Measurements from ENCODE around the gene CCDC91.

The CCDC91 gene

DNA sequence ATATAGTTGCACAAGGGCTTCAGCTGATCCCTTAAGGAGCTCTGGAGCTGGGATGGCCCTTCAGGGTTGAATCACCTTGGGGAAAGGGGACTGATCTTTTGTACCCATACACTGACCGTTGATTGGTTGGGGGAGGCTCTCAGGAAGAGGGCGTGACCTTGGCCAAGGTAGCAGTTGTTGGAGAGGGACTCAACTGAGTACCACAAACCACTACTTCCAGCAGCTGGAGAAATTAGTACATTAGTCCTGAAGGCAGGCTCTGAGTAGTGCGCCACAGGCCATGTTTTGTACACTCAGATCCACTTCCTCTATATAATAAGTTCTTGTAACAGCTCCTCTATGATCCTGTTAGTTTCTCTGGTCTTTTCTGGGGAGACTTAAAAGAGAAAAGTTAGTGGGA lies 317.6 kb downstream of the CCDC91 start:
- Histone ChIP-seq H2BK120ac (ENCODE audit: low read depth, low read length) (no peak overlapping the region), H3K36me3 (ENCODE audit: control insufficient read depth in 1 of 2, insufficient read depth in 2 of 2, low read depth in 1 of 2, low read length in 2 of 2) (no peaks in the 10 kb centered on the region), H3K9ac (ENCODE audit: low read length) (no peak overlapping the region), H3K9me3 (ENCODE audit: control insufficient read depth, low read length) (no peaks in the 10 kb centered on the region), H3K14ac (ENCODE audit: low read length in 2 of 2) (no peak overlapping the region), H3K27me3 (ENCODE audit: control insufficient read depth in 1 of 2, insufficient read depth in 1 of 2, low read length in 2 of 2) (no peaks in the 10 kb centered on the region), H4K91ac (ENCODE audit: low read length) (peak overlapping the region; percentile 61), H3K4me1 (ENCODE audit: control insufficient read depth, insufficient read depth, low read depth, low read length) (peaks cover 3% of the 10 kb centered on the region), H2AK5ac (ENCODE audit: low read length, severe bottlenecking) (peak overlapping the region; percentile 91), H4K8ac (ENCODE audit: low read length) (peak overlapping the region; percentile 41), H3K79me1 (replicated peaks; ENCODE audit: low read length, poor library complexity, severe bottlenecking) (no peaks in the 10 kb centered on the region), H2BK12ac (ENCODE audit: low read length in 2 of 2) (no peak overlapping the region), H3K4me3 (ENCODE audit: insufficient read depth in 1 of 2, low read depth in 1 of 2, low read length in 2 of 2) (no peak overlapping the region), H2BK5ac (ENCODE audit: low read depth, low read length, poor library complexity, severe bottlenecking) (no peak overlapping the region), H2AFZ (ENCODE audit: low read depth, low read length) (no peak overlapping the region), H3K18ac (ENCODE audit: low read depth in 1 of 2, low read length in 2 of 2) (no peak overlapping the region), H3K27ac (ENCODE audit: low read length, poor library complexity, severe bottlenecking) (peak overlapping the region; percentile 39), H3K23ac (ENCODE audit: low read length in 2 of 2) (no peak overlapping the region), H3K4me2 (ENCODE audit: low read length, poor library complexity, severe bottlenecking) (no peak overlapping the region), H2BK15ac (ENCODE audit: low read depth, poor library complexity, severe bottlenecking) (no peak overlapping the region), H3K4ac (ENCODE audit: low read depth in 1 of 2, low read length in 2 of 2) (no peak overlapping the region)
- DNase-seq: no peak
- 95% methylated on average over 2 of the region's 3 CpGs for WGBS

- Histone ChIP-seq H3K27ac (ENCODE audit: low read length, poor library complexity, severe bottlenecking) (no peak overlapping the region), H3K27me3 (ENCODE audit: control insufficient read depth in 1 of 2, insufficient read depth in 1 of 2, low read length in 2 of 2) (no peaks in the 10 kb centered on the region), H3K14ac (ENCODE audit: low read length in 2 of 2) (no peak overlapping the region)
Observed at GRCh38 chr12:28512406-28512805, 322.1 kb downstream of the CCDC91 start.

DNA sequence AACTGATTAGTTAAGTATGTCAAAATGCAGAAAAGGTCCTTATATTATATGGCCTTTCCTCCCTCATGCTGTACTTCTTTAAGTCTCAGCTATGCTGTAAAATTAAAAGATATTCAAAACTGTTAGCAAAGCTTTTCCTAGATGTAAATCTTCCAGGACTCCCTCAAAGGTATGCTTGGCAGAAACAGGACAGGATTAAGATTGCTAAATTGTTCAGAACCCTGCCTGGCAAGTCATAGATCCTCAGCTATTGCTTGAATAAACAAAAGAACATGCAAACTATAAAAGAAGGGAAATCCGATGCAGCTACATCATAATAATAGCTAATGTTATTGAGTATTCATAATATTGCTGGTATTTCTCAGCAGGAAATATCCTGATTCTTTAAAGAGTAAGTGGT lies 322.6 kb downstream of the CCDC91 start:
- H3K4me1 ChIP-seq (ENCODE audit: control insufficient read depth, insufficient read depth, low read depth, low read length): peaks cover under 1% of the 10 kb centered on the region
- H3K9ac ChIP-seq (ENCODE audit: low read length): no peak overlapping the region
- no peak overlapping the region for H3K4ac ChIP-seq (ENCODE audit: low read depth in 1 of 2, low read length in 2 of 2)
- no peak overlapping the region for H2AFZ ChIP-seq (ENCODE audit: low read depth, low read length)
- H3K27me3 ChIP-seq (ENCODE audit: control insufficient read depth in 1 of 2, insufficient read depth in 1 of 2, low read length in 2 of 2): no peaks in the 10 kb centered on the region
- no peak overlapping the region for H2BK120ac ChIP-seq (ENCODE audit: low read depth, low read length)
- no peak overlapping the region for H2BK12ac ChIP-seq (ENCODE audit: low read length in 2 of 2)
- no peak overlapping the region for H3K23ac ChIP-seq (ENCODE audit: low read length in 2 of 2)
- H2AK5ac ChIP-seq (ENCODE audit: low read length, severe bottlenecking): no peak overlapping the region
- no peak overlapping the region for H3K4me3 ChIP-seq (ENCODE audit: insufficient read depth in 1 of 2, low read depth in 1 of 2, low read length in 2 of 2)
- no peak for DNase-seq
- H2BK15ac ChIP-seq (ENCODE audit: low read depth, poor library complexity, severe bottlenecking): no peak overlapping the region
- H2BK5ac ChIP-seq (ENCODE audit: low read depth, low read length, poor library complexity, severe bottlenecking): no peak overlapping the region
- H3K27ac ChIP-seq (ENCODE audit: low read length, poor library complexity, severe bottlenecking): no peak overlapping the region
- no peak overlapping the region for H4K91ac ChIP-seq (ENCODE audit: low read length)
- peaks cover 7% of the 10 kb centered on the region for H3K9me3 ChIP-seq (ENCODE audit: control insufficient read depth, low read length)
- no peak overlapping the region for H4K8ac ChIP-seq (ENCODE audit: low read length)
- no peak overlapping the region for H3K14ac ChIP-seq (ENCODE audit: low read length in 2 of 2)
- H3K36me3 ChIP-seq (ENCODE audit: control insufficient read depth in 1 of 2, insufficient read depth in 2 of 2, low read depth in 1 of 2, low read length in 2 of 2): no peaks in the 10 kb centered on the region
- no peak overlapping the region for H3K18ac ChIP-seq (ENCODE audit: low read depth in 1 of 2, low read length in 2 of 2)
- H3K4me2 ChIP-seq (ENCODE audit: low read length, poor library complexity, severe bottlenecking): no peak overlapping the region
- no CpG with 5 or more reads among the region's 1 CpG for WGBS
- peaks cover 2% of the 10 kb centered on the region for H3K79me1 ChIP-seq (replicated peaks; ENCODE audit: low read length, poor library complexity, severe bottlenecking)

More at GRCh38 chr12:28512406-28512805, 322.1 kb downstream of the CCDC91 start:
- H2BK5ac ChIP-seq (ENCODE audit: low read depth, low read length, poor library complexity, severe bottlenecking): no peak overlapping the region
- no peak overlapping the region for H3K4me2 ChIP-seq (ENCODE audit: low read length, poor library complexity, severe bottlenecking)
- no peak overlapping the region for H2AK5ac ChIP-seq (ENCODE audit: low read length, severe bottlenecking)
- H4K91ac ChIP-seq (ENCODE audit: low read length): no peak overlapping the region
- H3K18ac ChIP-seq (ENCODE audit: low read depth in 1 of 2, low read length in 2 of 2): no peak overlapping the region
- no peak overlapping the region for H2BK15ac ChIP-seq (ENCODE audit: low read depth, poor library complexity, severe bottlenecking)
- 79% methylated on average over 5 of the region's 6 CpGs for WGBS
- no peak overlapping the region for H3K9ac ChIP-seq (ENCODE audit: low read length)
- H3K36me3 ChIP-seq (ENCODE audit: control insufficient read depth in 1 of 2, insufficient read depth in 2 of 2, low read depth in 1 of 2, low read length in 2 of 2): no peaks in the 10 kb centered on the region
- no peak overlapping the region for H3K23ac ChIP-seq (ENCODE audit: low read length in 2 of 2)
- peaks cover 7% of the 10 kb centered on the region for H3K9me3 ChIP-seq (ENCODE audit: control insufficient read depth, low read length)
- H2BK12ac ChIP-seq (ENCODE audit: low read length in 2 of 2): no peak overlapping the region
- H3K4me3 ChIP-seq (ENCODE audit: insufficient read depth in 1 of 2, low read depth in 1 of 2, low read length in 2 of 2): no peak overlapping the region
- H2AFZ ChIP-seq (ENCODE audit: low read depth, low read length): no peak overlapping the region
- peaks cover 2% of the 10 kb centered on the region for H3K79me1 ChIP-seq (replicated peaks; ENCODE audit: low read length, poor library complexity, severe bottlenecking)
- H4K8ac ChIP-seq (ENCODE audit: low read length): no peak overlapping the region
- no peak overlapping the region for H2BK120ac ChIP-seq (ENCODE audit: low read depth, low read length)
- DNase-seq: no peak
- H3K4ac ChIP-seq (ENCODE audit: low read depth in 1 of 2, low read length in 2 of 2): no peak overlapping the region
- H3K4me1 ChIP-seq (ENCODE audit: control insufficient read depth, insufficient read depth, low read depth, low read length): peaks cover 3% of the 10 kb centered on the region

DNA sequence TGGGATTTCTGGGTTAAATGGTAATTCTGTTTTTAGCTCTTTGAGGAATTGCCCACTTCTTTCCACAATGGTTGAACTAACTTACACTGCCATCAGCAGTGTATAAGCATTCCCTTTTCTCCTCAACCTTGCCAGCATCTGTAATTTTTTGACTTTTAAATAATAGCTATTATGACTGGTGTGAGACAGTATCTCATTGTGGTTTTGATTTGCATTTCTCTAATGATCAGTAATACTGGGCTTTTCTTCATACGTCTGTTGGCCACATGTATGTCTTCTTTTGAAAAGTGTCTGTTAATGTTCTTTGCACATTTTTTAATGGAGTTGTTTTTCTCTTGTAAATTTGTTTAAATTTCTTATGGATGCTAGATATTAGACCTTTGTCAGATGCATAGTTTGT lies 323.7 kb downstream of the CCDC91 start:
- no peak overlapping the region for H3K4me2 ChIP-seq (ENCODE audit: low read length, poor library complexity, severe bottlenecking)
- H2BK15ac ChIP-seq (ENCODE audit: low read depth, poor library complexity, severe bottlenecking): no peak overlapping the region
- WGBS: 100% methylated on average over 1 of the region's 1 CpG
- no peak overlapping the region for H3K4ac ChIP-seq (ENCODE audit: low read depth in 1 of 2, low read length in 2 of 2)
- H3K4me1 ChIP-seq (ENCODE audit: control insufficient read depth, insufficient read depth, low read depth, low read length): no peaks in the 10 kb centered on the region
- H3K14ac ChIP-seq (ENCODE audit: low read length in 2 of 2): no peak overlapping the region
- no peak overlapping the region for H4K8ac ChIP-seq (ENCODE audit: low read length)
- H4K91ac ChIP-seq (ENCODE audit: low read length): no peak overlapping the region
- H2BK12ac ChIP-seq (ENCODE audit: low read length in 2 of 2): no peak overlapping the region
- no peak overlapping the region for H3K9ac ChIP-seq (ENCODE audit: low read length)
- no peak overlapping the region for H3K27ac ChIP-seq (ENCODE audit: low read length, poor library complexity, severe bottlenecking)
- H3K27me3 ChIP-seq (ENCODE audit: control insufficient read depth in 1 of 2, insufficient read depth in 1 of 2, low read length in 2 of 2): no peaks in the 10 kb centered on the region
- H3K23ac ChIP-seq (ENCODE audit: low read length in 2 of 2): no peak overlapping the region
- no peak overlapping the region for H2AFZ ChIP-seq (ENCODE audit: low read depth, low read length)
- peaks cover 2% of the 10 kb centered on the region for H3K79me1 ChIP-seq (replicated peaks; ENCODE audit: low read length, poor library complexity, severe bottlenecking)
- DNase-seq: no peak
- no peaks in the 10 kb centered on the region for H3K36me3 ChIP-seq (ENCODE audit: control insufficient read depth in 1 of 2, insufficient read depth in 2 of 2, low read depth in 1 of 2, low read length in 2 of 2)
- no peak overlapping the region for H2AK5ac ChIP-seq (ENCODE audit: low read length, severe bottlenecking)
- no peak overlapping the region for H2BK5ac ChIP-seq (ENCODE audit: low read depth, low read length, poor library complexity, severe bottlenecking)
- no peak overlapping the region for H2BK120ac ChIP-seq (ENCODE audit: low read depth, low read length)
- H3K9me3 ChIP-seq (ENCODE audit: control insufficient read depth, low read length): peaks cover 7% of the 10 kb centered on the region
- no peak overlapping the region for H3K18ac ChIP-seq (ENCODE audit: low read depth in 1 of 2, low read length in 2 of 2)
- H3K4me3 ChIP-seq (ENCODE audit: insufficient read depth in 1 of 2, low read depth in 1 of 2, low read length in 2 of 2): no peak overlapping the region

All from mesenchymal stem cell (in vitro differentiated cells and primary cell).